Esophagus squamous epithelium (tissue), 5 donors: Measurements from ENCODE around the gene COA5. TPM values are rescaled to one million over a fixed set of nuclear protein-coding genes. Genes with fewer than 3 reads are reported as not detected.

Source experiments
- DNase-seq: peaks from one replicate; lab custom pipeline; 2025; lab: John Stamatoyannopoulos, UW
- H3K27ac ChIP-seq, 4 donors: fragments of 200-600 bp; sonication (generic); one replicate each; pipeline ENCODE4 v1.5.1; 2016 to 2019; ENCODE audit warnings: mild to moderate bottlenecking in 1 of 4
- H3K27me3 ChIP-seq, 4 donors: fragments of 200-600 bp; sonication (generic); 1 replicate in 3 of 4; 2 replicates in 1 of 4; pipeline versions ENCODE4 v1.5.1 to v1.6.0; 2017 to 2021; ENCODE audit warnings: antibody characterized with exemption in 1 of 4
- H3K36me3 ChIP-seq, 3 donors: fragments of 200-600 bp; sonication (generic); one replicate each; pipeline ENCODE4 v1.5.1; 2016 to 2019
- H3K4me1 ChIP-seq, 3 donors: fragments of 200-600 bp; sonication (generic); one replicate each; pipeline ENCODE4 v1.5.1; 2017 to 2019
- H3K4me3 ChIP-seq, 4 donors: fragments of 200-600 bp; sonication (generic); 1 replicate in 3 of 4; 2 replicates in 1 of 4; pipeline ENCODE4 v1.5.1; 2016 to 2019; ENCODE audit warnings: mild to moderate bottlenecking in 2 of 4, moderate library complexity in 1 of 4
- H3K9me3 ChIP-seq, 3 donors: fragments of 200-600 bp; sonication (generic); one replicate each; pipeline ENCODE4 v1.5.1; 2016 to 2019
- POLR2A ChIP-seq, 4 donors: fragments of 450-650 bp; IDR thresholded peaks; one replicate each; pipeline ENCODE4 v1.6.1; 2017; ENCODE audit warnings: antibody characterized with exemption in 4 of 4, mild to moderate bottlenecking in 4 of 4, moderate library complexity in 3 of 4
- WGBS, 2 donors: methylation state at CpG; one replicate each; pipeline ENCODE4 v1.1.5; 2018; 5-methylcytosine and 5-hydroxymethylcytosine counted together
- intact Hi-C: fragments of 100-400 bp; cut with DNase I; formaldehyde crosslinking; loops from one replicate; pipeline ENCODE4 v1.15.0; 2022
- total RNA-seq, 4 donors: library from RNA; depleted of rRNA; stranded (reverse); fragments of >200 nt; gene quantifications; one replicate each; pipeline ENCODE4 v1.1.0, GENCODE V29; 2016
- TF ChIP-seq, protein P1 (sequence below), 6 experiments: fragments of 450-650 bp in 4 of 6; fragments of 200-600 bp in 2 of 6; sonication (generic) in 2 of 6; IDR thresholded peaks; one replicate each; pipeline ENCODE4 v1.5.1; 2016 to 2019; ENCODE audit warnings: antibody characterized with exemption in 6 of 6, mild to moderate bottlenecking in 4 of 6, moderate library complexity in 4 of 6
- donor health status: DM: yes; HTN: yes; CAD: no.

COA5 gene
- total RNA-seq, 4 donors from 2014 or later, result 15.5 to 37.8 (median 19.4) TPM

DNA sequence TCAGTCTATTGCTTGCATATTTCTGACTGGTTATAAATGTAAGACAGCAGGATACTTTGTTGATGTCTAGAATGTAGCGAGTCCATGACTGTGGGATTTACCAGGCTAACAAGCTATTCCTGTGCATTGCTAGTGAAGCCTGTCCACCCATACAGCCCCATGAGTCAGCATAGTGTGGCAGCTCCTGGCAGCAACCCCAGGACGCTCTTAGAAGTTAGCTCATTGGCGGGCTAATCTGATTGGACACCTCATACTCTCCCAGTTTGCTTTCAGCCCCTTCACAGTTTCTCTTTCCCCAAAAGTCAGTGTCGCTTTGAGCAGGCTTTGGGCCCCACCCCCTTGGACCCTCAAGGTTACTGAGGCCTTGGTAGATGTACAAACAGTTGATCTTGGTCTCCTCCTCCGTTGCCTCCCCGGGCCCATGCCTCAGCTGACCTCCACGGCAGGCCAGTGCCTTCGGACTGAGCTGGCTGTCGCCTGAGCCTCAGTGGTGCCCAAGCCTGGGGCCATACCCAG lies 48.0 kb downstream of the COA5 start:
- H3K4me3 ChIP-seq, result peak overlapping the region in 1 of 4 donors; percentile 21
- peaks cover 11 to 50% (median 33%) of the 10 kb centered on the region in 3 donors for H3K4me1 ChIP-seq
- intact Hi-C loops, result no loop called here
- peaks cover 2 to 46% (median 9%) of the 10 kb centered on the region in 3 donors for H3K36me3 ChIP-seq
- no peak for TF ChIP-seq POLR2A (IDR thresholded peaks at IDR 0.05)
- TF ChIP-seq, protein P1, sequence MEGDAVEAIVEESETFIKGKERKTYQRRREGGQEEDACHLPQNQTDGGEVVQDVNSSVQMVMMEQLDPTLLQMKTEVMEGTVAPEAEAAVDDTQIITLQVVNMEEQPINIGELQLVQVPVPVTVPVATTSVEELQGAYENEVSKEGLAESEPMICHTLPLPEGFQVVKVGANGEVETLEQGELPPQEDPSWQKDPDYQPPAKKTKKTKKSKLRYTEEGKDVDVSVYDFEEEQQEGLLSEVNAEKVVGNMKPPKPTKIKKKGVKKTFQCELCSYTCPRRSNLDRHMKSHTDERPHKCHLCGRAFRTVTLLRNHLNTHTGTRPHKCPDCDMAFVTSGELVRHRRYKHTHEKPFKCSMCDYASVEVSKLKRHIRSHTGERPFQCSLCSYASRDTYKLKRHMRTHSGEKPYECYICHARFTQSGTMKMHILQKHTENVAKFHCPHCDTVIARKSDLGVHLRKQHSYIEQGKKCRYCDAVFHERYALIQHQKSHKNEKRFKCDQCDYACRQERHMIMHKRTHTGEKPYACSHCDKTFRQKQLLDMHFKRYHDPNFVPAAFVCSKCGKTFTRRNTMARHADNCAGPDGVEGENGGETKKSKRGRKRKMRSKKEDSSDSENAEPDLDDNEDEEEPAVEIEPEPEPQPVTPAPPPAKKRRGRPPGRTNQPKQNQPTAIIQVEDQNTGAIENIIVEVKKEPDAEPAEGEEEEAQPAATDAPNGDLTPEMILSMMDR (IDR thresholded peaks at IDR 0.05), result no peak
- no peaks in the 10 kb centered on the region for H3K27me3 ChIP-seq
- H3K27ac ChIP-seq, result peak overlapping the region; percentile 61 to 82 (median 78)
- WGBS, 2 donors, result 67 to 71% methylated on average over 4 to 5 of the region's 9 CpGs
- H3K9me3 ChIP-seq, result no peaks in the 10 kb centered on the region
- no peak for DNase-seq

DNA sequence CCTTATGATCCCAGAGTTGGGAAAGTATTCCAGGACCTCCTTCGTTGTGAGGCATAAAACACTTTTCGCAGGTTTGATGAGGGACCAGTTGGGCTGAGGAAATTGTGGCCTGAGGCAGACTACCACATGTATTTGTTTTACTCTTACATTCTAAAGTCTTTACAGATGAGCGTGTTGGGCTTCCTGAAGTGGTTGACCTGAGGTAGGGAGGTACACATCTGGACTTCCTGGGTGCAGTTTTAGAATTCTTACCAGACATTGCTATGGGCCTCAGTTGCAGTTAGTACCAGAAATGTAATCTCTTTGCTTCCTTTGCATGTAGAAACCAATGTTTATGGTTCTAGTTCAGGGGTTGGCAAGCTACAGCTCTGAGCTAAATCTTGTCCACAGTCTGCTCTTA lies 48.7 kb downstream of the COA5 start:
- intact Hi-C loops, result no loop called here
- WGBS, 2 donors, result 66 to 74% methylated on average over 3 of the region's 3 CpGs
- H3K36me3 ChIP-seq, result peaks cover 0 to 46% (median 9%) of the 10 kb centered on the region in 3 donors
- no peak for DNase-seq
- no peak for TF ChIP-seq POLR2A (IDR thresholded peaks at IDR 0.05)
- TF ChIP-seq, protein P1 (IDR thresholded peaks at IDR 0.05), result no peak
- H3K9me3 ChIP-seq, result no peaks in the 10 kb centered on the region
- H3K27me3 ChIP-seq, result no peaks in the 10 kb centered on the region
- no peak overlapping the region for H3K4me3 ChIP-seq
- H3K4me1 ChIP-seq, result peaks cover 11 to 50% (median 33%) of the 10 kb centered on the region in 3 donors
- peak overlapping the region in 3 of 4 donors; percentile 76 to 82 (median 81) for H3K27ac ChIP-seq

DNA sequence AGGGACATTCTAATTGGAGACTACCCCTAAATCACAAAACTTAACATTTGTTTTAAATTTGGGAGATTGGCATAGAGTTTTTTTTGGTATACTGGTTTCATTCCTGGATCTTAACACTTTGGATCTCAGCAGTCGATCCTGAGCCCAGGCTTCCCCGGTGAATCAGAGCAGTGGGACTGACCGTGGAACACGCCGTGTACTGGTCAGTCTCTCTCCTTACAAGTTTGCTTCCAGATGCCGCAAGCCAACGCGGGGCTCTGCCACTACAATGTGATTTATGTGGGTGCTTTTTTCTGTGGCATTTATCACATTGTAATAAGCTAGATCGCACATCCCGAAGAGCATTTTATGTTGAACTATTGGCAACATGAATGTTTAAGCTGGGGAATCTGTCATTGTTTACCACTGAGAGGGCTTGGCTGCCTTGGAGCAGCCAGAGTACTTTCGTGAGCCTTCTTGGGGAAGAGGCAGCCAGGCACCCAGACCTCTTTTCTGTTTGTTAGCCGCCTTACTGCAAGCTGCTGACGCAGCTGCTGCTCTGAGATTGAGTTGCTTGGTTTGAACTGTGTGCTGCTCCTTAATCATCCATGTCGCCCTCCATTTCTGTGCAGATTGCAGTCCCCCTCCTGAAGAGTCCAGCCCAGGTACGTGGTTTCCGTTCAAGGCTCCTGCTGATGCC lies 49.3 kb downstream of the COA5 start:
- peaks cover 11 to 50% (median 33%) of the 10 kb centered on the region in 3 donors for H3K4me1 ChIP-seq
- H3K4me3 ChIP-seq, result no peak overlapping the region
- H3K27me3 ChIP-seq, result no peaks in the 10 kb centered on the region
- DNase-seq, result no peak
- intact Hi-C loops, result no loop called here
- no peaks in the 10 kb centered on the region for H3K9me3 ChIP-seq
- no peak for TF ChIP-seq POLR2A (IDR thresholded peaks at IDR 0.05)
- TF ChIP-seq, protein P1 (IDR thresholded peaks at IDR 0.05), result no peak
- peak overlapping the region in 3 of 4 donors; percentile 76 to 82 (median 81) for H3K27ac ChIP-seq
- H3K36me3 ChIP-seq, result peaks cover 0 to 46% (median 9%) of the 10 kb centered on the region in 3 donors
- WGBS, 2 donors, result 79 to 87% methylated on average over 14 to 16 of the region's 16 CpGs

DNA sequence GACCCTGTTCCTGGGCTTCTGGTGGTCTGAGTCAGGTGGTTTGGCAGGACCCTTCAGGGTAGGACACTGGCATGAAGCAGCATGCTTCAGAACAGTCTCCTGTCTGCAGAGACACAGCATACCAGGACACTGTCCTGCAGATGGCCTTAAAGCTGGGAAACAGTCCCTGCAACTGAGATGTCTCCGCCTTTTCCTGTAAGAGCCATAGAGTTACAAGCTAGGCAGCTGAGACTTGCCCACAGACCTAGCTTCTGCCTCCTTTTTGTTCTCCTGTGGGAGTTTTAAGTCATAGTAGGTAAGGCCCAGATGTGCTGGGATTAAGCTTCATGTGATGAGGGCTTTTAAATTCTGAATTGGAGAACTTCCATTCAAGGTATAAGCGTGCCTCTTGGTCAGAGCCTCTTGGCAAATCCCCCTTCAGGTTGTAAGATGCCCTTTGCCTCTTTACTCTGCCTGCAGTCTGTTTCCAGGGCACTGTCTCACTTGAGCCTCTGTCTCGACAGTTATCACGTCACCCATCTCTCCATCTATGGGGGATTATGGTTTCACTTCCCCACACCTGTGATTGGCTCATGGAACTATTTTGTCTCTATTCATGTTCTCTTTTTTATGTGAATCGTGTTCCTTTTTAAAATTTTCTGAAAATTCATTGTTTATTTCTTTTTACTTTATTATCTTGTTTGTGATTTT lies 51.8 kb downstream of the COA5 start:
- WGBS, 2 donors, result 73 to 88% methylated on average over 4 to 5 of the region's 5 CpGs
- no peaks in the 10 kb centered on the region for H3K27me3 ChIP-seq
- peaks cover under 1 to 32% (median 25%) of the 10 kb centered on the region in 3 donors for H3K4me1 ChIP-seq
- no peak for DNase-seq
- TF ChIP-seq, protein P1 (IDR thresholded peaks at IDR 0.05), result no peak
- TF ChIP-seq POLR2A (IDR thresholded peaks at IDR 0.05), result no peak
- H3K9me3 ChIP-seq, result no peaks in the 10 kb centered on the region
- H3K4me3 ChIP-seq, result no peak overlapping the region
- intact Hi-C loops, result no loop called here
- H3K36me3 ChIP-seq, result peaks cover 0 to 59% (median 9%) of the 10 kb centered on the region in 3 donors
- no peak overlapping the region for H3K27ac ChIP-seq

DNA sequence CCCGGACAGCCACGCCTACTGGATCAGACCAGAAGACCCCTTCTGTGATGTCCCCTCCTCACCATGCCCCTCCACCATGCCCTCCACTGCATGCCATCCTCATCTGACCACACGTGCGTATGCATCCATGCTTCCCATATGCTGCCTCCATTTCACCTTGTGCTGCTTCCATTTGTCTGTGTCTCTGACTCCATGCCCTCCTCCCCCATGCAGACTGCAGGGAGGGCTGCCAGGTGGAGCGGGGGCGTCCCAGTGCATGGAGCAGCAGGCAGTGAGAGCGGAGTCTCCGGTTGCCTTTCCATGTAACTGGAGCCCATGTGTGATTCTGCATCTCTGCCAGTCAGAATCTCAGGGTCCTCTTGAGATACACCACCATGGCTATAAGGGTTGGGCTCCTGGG lies 52.6 kb downstream of the COA5 start:
- no peak for DNase-seq
- Histone ChIP-seq H3K4me1 (peaks cover 0 to 24% (median 18%) of the 10 kb centered on the region in 3 donors), H3K36me3 (peaks cover 0 to 66% (median 9%) of the 10 kb centered on the region in 3 donors), H3K27me3 (no peaks in the 10 kb centered on the region), H3K9me3 (no peaks in the 10 kb centered on the region), H3K4me3 (no peak overlapping the region), H3K27ac (no peak overlapping the region)
- TF ChIP-seq, protein P1 (IDR thresholded peaks at IDR 0.05), result no peak
- no peak for TF ChIP-seq POLR2A (IDR thresholded peaks at IDR 0.05)
- intact Hi-C loops, result no loop called here
- 88 to 94% methylated on average over 3 to 8 of the region's 8 CpGs for WGBS, 2 donors
